HG03066 (cell line): ENCODE measurements around the gene NPM1.
"Not testable (repeated sequence)": the region's sequence is repeated elsewhere in the genome, so short reads cannot be mapped to it uniquely, and the experiment has no call there.

ENCODE experiments used
- ATAC-seq: cut with Tn5 transposase; IDR thresholded peaks from one replicate; pipeline ENCODE4 v1.9.1; 2021; ENCODE audit warnings: low read depth; ENCODE audit not compliant: unreplicated experiment

Gene NPM1

GRCh38 chr5:171409164-171410136 is 21.8 kb downstream of the NPM1 start:
- ATAC-seq: no peak

DNA sequence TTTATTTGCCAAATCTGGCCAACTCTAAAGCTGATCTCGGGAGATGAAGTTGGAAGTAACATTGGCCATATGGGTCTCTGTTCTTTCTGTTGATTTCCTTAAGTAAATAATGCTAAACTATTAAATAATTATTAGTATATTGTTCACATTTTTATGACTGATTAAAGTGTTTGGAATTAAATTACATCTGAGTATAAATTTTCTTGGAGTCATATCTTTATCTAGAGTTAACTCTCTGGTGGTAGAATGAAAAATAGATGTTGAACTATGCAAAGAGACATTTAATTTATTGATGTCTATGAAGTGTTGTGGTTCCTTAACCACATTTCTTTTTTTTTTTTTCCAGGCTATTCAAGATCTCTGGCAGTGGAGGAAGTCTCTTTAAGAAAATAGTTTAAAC is 22.5 kb downstream of the NPM1 start:
- no peak for ATAC-seq

DNA sequence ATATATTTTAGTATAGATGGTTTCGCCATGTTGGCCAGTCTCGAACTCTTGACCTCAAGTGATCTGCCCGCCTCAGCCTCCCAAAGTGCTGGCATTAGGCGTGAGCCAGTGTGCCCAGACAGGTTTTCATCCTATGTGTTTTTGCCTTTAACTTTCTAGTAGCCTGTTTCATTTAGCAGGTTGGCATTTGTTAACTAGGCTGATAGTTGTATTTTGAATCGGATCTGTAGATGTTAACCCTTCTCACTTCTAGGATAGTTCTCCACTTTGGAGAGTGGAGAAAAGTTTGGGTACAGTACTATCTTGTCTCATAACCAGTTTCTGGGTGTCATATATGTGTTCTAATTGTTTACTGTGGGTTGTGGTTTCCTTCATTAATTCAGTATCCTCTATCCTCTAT is 24.5 kb downstream of the NPM1 start:
- ATAC-seq: no peak

DNA sequence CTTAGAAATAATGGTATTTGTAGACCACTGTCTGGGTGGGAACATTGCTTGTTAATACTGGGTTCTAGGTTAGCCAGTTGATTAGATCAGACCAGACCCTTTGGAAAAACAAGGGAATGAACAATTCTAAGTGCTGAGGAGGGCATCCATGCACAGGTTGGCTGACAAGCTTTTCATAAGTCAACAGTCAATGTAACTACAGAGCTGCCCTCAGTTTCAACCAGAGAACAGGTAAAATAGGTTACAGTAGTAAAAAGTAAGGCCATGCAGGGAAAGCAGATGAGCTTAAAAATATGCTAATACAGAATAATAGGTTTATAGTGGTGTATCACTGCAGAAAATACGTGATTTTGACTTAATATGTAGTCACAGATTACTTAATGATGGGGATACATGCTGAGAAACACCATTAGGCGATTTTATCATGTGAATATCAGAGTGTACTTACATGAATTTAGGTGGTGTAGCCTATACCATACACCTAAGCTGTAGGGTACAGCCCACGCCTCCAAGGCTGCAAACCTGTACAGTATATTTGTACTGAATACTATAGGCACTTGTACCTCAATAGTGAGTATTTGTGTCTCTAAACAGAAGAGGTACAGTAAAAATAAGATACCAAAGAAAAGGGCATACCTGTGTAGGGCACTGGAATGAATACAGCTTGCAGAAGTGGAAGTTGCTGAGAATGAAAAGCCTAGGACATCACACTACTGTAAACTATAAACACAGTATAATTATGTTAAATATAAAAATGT is 25.7 kb downstream of the NPM1 start:
- no peak for ATAC-seq

- not testable (repeated sequence) for ATAC-seq
Measured at GRCh38 chr5:171413993-171414392, 26.3 kb downstream of the NPM1 start.

DNA sequence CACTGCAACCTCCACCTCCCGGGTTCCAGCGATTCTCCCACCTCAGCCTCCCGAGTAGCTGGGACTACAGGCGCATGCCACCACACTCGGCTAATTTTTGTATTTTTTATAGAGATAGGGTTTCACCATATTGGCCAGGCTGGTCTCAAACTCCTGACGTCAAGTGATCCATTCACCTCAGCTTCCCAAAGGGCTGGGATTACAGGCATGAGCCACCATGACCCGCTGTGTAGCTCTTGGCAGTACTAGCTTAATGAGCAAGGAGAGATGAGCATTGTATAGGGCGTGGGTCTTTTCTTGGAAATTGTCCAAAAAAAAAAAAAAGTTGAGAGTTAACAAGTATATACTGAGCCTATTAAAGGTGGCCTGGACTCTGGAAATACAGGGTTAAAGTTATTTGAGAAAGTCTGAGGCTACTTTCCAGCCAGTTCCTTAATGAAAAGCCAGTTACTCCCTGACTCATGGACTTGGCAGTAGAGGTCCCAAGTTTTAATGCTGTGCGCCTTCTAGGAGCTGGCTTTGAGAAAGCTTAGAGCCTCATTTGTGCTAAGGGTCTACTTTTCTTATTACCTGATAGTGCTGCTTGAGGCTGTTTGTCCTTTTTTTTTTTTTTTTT is 27.6 kb downstream of the NPM1 start:
- ATAC-seq: no peak

DNA sequence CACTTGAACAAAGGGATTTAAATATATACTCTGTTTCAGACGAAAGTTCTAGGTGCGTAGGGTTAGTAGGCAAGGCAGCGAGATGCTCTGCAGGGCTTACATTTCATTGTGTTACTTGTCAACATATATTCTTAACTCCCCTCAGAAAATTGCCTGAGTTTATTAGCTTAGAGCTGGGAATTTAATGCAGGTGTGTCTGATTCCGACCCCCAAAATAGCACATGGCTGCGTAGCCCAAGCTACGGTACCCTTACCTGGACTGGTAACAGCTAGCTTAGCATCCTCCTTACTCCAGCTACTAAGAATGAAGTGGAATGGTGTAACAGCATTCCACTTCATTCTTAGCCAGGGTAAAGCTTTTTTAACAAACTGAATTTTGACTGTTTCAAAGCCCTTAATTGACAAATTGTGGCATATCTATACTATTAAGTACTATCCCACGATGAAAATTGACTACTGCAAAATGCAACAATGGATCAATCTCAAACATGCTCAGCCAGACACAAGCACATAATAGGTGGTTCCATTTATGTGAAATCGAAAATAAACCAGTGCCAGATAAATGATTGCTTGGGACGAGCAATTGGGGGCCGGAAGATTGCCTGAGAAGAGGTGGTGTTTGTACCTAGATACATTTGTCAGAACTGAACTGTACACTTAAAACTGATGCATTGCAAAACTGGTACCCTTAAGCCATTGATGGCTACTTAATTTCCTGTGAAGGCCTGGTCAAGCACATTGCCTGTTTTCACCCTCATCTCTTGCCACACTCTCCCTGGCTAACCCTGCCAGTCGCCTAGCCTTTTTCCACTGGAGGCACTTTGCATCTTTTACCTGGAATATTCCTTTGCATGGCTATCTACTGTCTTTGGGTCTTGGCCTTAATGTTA is 28.8 kb downstream of the NPM1 start:
- ATAC-seq: no peak

DNA sequence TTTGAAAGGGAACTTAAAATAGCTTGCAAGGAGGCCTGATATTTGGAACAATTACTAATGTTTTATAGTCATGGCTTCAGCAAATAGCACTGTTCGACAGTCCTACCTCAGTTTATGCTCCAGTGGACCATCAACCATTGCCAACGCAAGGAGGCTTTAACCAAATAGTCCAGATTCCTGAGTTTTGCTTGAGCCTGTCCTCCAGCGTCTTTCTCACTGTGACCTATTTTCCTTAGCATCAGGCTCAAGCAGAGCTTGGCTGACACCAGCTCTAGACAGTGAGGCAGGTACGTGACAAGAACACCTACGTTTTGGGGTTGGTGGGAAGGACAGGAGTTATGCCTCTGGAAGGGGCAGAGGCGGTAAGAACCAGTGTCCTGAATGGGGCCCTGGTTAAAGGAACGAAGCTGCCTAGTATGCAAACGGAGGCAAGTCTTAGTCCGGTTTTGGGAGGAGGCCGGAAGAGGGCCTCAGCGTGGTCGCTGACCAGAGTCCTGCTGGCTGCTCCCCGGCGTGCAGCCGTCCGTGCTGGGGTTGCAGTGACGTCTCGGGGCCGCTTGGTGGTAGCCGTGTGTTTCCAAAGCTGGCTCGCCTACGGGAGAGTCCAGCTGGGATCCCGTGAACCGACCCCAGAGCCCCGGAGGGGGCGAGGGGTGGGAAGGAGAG is 30.8 kb downstream of the NPM1 start:
- peak; percentile 68 for ATAC-seq

DNA sequence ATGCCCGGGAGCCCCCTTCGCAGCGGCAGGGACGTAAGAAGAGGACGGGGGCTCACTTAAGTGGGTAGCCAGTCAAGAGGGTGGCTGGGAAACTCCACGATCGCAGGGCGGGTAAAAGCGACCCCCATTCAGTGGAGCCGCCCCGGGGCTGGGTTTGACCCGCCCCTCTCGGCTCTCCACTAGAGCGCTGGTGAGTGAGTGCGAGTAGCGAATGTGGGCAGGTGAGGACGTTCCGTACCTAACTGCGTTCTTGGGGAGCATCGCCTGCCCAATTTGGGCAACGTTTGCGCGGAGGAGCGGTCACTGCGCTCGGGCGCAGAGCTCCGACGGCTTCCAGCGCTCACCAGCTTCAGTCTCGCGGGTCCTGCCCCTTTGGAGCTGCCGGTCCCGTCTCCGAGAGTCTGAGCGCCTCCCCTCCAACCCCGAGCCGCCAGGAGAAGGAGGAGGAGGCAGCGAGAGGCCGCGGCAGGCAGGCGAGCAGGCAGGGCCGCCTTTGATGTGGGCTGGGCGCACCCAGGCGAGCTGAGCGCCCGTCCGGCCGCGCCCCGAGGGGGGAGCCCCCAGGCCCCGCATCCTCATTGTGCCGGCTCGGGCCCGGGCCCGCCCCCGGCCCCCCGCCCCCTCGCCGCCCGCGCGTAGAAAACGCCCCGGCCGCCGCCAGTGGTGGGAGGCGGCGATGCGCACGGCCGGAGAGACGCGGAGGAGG is 31.5 kb downstream of the NPM1 start, which contains the start of gene FGF18:
Gene FGF18 (plus strand): TSS at position 666 of the 706 bp plus-strand sequence. CDS start 553 bp downstream, outside the sequence.
- peak; percentile 38 for ATAC-seq

DNA sequence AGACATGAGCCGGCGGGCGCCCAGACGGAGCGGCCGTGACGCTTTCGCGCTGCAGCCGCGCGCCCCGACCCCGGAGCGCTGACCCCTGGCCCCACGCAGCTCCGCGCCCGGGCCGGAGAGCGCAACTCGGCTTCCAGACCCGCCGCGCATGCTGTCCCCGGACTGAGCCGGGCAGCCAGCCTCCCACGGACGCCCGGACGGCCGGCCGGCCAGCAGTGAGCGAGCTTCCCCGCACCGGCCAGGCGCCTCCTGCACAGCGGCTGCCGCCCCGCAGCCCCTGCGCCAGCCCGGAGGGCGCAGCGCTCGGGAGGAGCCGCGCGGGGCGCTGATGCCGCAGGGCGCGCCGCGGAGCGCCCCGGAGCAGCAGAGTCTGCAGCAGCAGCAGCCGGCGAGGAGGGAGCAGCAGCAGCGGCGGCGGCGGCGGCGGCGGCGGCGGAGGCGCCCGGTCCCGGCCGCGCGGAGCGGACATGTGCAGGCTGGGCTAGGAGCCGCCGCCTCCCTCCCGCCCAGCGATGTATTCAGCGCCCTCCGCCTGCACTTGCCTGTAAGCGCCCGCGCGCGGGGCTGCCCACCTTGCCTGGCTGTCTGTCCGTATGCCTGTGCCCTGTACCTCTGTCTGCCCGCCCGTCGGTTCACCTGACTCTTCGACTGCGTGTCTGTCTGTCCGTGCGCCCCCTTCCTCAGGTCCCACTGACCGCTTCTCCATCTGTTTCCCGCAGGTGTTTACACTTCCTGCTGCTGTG is 32.2 kb downstream of the NPM1 start:
- ATAC-seq: no peak

DNA sequence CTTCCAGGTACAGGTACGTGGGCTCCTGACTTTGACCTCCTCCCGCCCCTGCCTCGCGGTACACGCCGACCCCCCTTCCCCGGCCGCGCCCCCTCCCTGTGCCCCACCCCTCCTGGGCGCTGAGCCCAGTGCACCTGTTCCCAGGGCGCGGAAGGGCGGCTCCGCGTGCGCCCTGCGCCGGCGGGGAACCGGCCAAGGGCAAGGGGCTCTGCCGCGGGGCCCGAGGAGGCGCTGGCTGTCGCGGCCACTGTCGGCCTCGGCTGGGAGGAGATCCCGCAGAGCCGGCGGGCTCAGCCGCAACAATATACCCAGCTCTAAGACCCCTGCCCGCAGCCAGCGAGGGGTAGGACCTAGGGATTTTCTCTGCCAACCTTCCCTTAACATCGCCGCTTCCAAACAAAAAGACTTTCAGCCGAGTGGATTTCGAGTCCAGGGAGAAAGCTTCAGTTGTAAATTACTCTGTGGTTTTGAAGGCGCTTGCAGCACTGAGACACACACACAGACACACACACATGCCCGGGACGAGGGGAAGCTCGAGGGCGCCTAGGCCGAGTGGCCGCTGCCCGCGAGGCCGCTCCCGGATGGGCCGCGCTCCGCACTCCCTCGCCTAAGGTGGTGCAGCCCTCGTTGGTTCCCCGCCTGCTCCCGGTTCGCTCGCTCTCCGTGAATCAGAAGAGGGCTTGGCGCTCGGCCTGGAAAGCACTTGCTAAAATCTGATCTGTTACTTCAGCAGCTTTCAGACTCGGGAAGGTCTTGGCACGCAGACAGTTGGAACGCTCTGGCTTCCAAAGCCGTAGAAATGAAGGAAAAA is 33.0 kb downstream of the NPM1 start:
- no peak for ATAC-seq

- ATAC-seq: no peak
Measured at GRCh38 chr5:171421331-171422262, 33.9 kb downstream of the NPM1 start.

DNA sequence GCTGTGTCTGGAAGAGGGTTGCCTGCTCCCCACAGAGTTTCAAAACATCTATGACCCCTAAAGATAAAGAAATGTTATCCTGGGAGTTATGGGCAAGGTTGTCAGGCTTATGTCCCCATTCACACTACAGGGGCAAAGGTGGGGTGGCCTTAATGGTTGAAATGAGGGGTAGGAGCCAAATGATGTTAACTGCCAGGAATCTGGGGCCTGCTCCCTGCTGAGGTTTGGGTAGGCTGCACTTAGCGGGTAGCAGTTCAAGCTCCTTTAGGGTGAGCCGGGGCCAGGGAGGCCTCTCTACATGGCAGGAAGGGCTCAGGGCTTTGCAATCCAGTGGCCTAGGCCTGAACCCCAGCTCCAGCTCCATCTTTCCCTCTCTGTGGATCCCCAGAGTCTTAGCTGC is 34.8 kb downstream of the NPM1 start:
- ATAC-seq: no peak

GRCh38 chr5:171422902-171423663 is 35.4 kb downstream of the NPM1 start:
- no peak for ATAC-seq

DNA sequence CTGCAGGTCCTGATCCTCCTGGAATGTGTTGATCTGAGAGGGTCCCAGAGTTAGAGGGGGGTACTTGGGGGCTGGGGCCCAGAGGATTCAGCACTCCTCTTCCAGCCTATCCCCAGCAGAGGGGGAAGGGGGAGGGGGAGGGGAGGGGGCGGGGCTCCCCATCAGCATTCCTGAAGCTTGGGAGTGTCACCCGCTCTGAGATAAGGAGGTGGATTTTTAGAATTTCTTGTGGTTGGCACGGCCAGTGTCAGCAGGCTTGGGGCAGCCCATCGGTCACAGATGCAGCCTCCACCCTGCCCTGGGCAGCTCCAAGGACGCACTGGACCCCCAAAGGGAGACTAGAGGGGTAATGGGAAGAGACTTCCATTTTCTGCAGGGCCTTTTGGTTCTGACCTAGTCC is 37.1 kb downstream of the NPM1 start:
- ATAC-seq: no peak
